Activated T-cell treated with anti-CD3 and anti-CD28 coated beads for 1 hour (primary cell): Measurements from ENCODE around the gene SPG11.
"Not testable (repeated sequence)": the region's sequence is repeated elsewhere in the genome, so short reads cannot be mapped to it uniquely, and the experiment has no call there.

Experiments used
- DNase-seq: peaks from one replicate; pipeline ENCODE4 v3.0.0-alpha.2; 2020; ENCODE audit warnings: low read depth

SPG11 gene, protein sequence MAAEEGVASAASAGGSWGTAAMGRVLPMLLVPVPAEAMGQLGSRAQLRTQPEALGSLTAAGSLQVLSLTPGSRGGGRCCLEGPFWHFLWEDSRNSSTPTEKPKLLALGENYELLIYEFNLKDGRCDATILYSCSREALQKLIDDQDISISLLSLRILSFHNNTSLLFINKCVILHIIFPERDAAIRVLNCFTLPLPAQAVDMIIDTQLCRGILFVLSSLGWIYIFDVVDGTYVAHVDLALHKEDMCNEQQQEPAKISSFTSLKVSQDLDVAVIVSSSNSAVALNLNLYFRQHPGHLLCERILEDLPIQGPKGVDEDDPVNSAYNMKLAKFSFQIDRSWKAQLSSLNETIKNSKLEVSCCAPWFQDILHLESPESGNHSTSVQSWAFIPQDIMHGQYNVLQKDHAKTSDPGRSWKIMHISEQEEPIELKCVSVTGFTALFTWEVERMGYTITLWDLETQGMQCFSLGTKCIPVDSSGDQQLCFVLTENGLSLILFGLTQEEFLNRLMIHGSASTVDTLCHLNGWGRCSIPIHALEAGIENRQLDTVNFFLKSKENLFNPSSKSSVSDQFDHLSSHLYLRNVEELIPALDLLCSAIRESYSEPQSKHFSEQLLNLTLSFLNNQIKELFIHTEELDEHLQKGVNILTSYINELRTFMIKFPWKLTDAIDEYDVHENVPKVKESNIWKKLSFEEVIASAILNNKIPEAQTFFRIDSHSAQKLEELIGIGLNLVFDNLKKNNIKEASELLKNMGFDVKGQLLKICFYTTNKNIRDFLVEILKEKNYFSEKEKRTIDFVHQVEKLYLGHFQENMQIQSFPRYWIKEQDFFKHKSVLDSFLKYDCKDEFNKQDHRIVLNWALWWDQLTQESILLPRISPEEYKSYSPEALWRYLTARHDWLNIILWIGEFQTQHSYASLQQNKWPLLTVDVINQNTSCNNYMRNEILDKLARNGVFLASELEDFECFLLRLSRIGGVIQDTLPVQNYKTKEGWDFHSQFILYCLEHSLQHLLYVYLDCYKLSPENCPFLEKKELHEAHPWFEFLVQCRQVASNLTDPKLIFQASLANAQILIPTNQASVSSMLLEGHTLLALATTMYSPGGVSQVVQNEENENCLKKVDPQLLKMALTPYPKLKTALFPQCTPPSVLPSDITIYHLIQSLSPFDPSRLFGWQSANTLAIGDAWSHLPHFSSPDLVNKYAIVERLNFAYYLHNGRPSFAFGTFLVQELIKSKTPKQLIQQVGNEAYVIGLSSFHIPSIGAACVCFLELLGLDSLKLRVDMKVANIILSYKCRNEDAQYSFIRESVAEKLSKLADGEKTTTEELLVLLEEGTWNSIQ (N-terminal part only)

DNA sequence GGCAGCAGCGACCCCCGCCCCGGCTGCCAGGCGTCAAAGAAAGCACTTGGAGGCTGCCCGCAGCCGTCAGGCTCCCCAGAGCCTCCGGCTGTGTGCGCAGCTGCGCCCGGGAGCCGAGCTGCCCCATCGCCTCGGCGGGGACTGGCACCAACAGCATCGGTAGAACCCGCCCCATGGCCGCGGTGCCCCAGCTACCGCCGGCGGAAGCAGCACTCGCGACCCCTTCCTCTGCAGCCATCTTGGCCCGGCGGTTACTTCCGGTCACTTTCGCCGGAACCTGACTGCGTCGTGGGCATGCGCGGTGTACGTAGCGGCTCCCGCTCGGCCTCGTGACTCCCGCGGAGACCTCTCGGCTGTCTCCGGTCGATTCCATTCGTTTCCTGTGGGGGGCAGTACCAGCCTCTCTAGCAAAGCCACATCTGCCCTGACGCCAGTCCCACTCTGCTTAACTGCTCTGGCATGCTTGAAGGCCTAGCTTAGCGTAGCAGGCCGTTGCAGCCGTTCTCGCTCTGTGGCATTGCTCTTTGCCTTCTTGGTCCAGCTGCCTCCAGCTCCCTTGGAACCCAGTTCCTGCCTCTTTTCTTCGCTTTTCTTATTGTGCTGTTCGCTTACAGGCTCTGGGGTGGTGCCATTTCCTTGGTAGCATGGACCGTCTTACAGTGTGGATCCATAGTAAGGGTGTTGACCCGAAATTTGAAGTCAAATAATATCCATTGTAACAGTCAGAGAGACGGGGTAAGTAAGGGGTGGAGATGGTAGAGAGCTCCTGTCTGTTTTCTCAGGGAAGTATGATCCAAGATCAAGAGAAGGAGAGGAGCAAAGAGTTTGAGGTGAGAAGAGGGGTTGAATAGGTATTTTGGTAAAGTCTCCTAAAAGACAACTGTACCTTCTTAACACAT lies at the start of gene SPG11:
SPG11 (minus strand) TSS at position 253 of the 899 bp plus-strand sequence; CDS start at position 238, 15 bp downstream.
- DNase-seq, result peak; percentile 89

DNA sequence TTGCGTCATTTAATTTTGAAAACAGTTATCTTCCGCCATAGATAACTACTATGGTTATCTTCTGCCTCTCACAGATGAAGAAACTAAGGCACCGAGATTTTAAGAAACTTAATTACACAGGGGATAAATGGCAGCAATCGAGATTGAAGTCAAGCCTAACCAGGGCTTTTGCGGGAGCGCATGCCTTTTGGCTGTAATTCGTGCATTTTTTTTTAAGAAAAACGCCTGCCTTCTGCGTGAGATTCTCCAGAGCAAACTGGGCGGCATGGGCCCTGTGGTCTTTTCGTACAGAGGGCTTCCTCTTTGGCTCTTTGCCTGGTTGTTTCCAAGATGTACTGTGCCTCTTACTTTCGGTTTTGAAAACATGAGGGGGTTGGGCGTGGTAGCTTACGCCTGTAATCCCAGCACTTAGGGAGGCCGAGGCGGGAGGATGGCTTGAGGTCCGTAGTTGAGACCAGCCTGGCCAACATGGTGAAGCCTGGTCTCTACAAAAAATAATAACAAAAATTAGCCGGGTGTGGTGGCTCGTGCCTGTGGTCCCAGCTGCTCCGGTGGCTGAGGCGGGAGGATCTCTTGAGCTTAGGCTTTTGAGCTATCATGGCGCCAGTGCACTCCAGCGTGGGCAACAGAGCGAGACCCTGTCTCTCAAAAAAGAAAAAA lies 49.0 kb upstream of the SPG11 start:
- peak; percentile 41 for DNase-seq

DNA sequence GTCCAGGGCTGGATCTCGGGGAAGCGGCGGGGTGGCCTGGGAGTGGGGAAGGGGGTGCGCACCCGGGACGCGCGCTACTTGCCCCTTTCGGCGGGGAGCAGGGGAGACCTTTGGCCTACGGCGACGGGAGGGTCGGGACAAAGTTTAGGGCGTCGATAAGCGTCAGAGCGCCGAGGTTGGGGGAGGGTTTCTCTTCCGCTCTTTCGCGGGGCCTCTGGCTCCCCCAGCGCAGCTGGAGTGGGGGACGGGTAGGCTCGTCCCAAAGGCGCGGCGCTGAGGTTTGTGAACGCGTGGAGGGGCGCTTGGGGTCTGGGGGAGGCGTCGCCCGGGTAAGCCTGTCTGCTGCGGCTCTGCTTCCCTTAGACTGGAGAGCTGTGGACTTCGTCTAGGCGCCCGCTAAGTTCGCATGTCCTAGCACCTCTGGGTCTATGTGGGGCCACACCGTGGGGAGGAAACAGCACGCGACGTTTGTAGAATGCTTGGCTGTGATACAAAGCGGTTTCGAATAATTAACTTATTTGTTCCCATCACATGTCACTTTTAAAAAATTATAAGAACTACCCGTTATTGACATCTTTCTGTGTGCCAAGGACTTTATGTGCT lies 48.4 kb upstream of the SPG11 start:
- DNase-seq, result peak; percentile 50

DNA sequence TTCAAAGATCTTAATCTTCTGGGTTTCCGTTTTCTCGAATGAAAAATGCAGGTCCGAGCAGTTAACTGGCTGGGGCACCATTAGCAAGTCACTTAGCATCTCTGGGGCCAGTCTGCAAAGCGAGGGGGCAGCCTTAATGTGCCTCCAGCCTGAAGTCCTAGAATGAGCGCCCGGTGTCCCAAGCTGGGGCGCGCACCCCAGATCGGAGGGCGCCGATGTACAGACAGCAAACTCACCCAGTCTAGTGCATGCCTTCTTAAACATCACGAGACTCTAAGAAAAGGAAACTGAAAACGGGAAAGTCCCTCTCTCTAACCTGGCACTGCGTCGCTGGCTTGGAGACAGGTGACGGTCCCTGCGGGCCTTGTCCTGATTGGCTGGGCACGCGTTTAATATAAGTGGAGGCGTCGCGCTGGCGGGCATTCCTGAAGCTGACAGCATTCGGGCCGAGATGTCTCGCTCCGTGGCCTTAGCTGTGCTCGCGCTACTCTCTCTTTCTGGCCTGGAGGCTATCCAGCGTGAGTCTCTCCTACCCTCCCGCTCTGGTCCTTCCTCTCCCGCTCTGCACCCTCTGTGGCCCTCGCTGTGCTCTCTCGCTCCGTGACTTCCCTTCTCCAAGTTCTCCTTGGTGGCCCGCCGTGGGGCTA lies 47.8 kb upstream of the SPG11 start, which contains the start of the genes B2M and PATL2:
B2M (plus strand) TSS at position 422 of the 647 bp plus-strand sequence; CDS start at position 452, 30 bp downstream.
PATL2 (minus strand) TSS at position 228 of the 647 bp plus-strand sequence. CDS start 34,833 bp downstream, outside the sequence.
- DNase-seq, result peak; percentile 92

DNA sequence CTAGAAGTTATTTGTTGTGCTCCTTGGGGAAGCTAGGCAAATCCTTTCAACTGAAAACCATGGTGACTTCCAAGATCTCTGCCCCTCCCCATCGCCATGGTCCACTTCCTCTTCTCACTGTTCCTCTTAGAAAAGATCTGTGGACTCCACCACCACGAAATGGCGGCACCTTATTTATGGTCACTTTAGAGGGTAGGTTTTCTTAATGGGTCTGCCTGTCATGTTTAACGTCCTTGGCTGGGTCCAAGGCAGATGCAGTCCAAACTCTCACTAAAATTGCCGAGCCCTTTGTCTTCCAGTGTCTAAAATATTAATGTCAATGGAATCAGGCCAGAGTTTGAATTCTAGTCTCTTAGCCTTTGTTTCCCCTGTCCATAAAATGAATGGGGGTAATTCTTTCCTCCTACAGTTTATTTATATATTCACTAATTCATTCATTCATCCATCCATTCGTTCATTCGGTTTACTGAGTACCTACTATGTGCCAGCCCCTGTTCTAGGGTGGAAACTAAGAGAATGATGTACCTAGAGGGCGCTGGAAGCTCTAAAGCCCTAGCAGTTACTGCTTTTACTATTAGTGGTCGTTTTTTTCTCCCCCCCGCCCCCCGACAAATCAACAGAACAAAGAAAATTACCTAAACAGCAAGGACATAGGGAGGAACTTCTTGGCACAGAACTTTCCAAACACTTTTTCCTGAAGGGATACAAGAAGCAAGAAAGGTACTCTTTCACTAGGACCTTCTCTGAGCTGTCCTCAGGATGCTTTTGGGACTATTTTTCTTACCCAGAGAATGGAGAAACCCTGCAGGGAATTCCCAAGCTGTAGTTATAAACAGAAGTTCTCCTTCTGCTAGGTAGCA lies 47.0 kb upstream of the SPG11 start:
- no peak for DNase-seq

DNA sequence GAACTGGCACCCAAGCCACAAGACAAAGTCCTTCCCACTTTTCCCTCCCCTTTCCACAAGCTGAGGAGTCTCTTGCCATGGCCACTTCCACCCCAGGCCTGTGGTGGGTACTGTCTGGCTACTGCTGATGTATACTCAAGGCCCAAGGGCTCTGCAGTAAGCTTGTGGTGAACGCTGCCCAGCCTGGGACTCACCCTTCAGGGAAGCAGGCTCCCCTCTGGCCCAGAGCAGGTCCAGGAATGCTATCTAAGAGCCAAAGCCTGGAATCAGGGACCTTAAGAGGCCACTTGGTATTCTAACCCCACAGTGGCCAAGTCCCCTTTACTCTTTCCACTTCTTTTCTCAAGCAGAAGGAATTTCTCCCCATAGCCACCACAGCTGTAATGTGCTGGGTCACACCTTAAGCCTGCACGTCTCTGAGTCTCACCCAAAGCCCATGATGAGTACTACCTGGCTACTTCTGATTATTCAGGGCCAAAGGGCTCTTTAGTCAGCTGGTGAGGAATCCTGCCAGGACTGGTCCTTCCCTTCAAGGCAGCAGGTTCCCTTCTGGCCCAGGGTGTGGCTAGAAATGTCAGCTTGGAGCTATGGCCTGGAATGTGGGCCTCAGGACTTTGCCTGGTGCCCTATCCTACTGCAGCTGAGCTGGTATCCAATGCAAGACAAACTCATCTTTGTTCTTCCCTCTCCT lies 43.6 kb upstream of the SPG11 start:
- no peak for DNase-seq

DNA sequence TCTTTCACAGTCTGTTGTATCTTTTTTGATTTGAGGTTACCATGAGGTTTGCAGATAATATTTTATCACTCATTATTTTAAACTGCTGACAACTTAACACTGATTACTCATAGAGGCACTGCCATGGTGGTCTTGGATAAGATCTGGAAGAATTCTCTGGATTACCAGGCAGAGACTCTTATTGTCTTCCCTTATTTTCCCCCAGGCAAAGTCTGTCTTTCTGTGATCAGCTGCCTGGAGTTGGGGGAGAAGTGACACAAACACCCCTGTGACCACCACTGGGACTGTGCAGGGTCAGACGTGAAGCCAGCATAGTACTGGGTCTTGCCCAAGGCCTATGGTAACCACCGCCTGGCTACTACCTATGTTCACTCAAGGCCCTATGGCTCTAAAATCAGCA lies 42.9 kb upstream of the SPG11 start:
- no peak for DNase-seq

DNA sequence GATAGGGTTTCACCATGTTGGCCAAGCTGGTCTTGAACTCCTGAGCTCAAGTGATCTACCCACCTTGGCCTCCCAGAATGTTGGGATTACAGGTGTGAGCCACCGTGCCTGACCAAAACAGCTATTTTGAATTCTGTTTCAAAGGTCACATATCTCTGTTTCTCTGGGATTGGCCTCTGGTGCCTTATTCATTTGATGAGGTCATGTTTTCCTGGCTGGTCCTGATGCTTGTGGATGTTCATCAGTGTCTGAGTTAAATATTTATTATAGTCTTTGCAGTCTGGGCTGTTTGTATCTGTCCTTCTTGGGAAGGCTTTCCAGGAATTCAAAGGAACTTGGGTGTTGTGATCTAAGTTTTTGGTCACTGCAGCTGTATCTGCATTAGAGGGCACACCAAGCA lies 42.5 kb upstream of the SPG11 start:
- DNase-seq, result no peak

DNA sequence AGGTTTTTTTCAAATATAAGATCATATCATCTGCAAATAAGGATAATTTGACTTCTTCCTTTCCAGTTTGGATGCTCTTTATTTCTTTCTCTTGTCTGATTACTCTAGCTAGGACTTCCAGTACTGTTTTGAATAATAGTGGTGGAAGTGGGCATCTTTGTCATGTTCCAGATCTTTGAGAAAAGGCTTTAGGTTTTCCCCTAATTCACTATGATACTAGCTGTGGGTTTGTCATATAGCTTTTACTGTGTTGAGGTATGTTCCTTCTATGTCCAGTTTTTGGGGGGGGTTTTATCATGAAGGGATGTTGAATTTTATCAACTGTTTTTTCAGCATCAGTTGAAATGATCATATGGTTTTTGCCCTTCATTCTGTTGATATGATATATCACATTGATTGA lies 37.2 kb upstream of the SPG11 start:
- not testable (repeated sequence) for DNase-seq

DNA sequence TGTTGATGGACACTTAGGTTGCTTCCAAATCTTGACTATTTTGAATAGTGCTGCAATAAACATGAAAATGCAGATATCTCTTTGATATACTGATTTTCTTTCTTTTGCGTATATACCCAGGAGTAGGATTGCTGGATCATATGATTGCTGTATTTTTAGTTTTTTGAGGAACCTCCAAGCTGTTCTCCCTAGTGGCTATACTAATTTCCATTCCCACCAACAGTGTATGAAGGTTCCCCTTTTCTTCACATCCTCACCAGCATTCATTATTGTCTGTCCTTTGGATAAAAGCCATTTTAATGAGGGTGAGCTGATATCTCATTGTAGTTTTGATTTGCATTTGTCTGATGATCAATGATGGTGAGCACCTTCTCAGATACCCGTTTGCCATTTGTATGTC lies 35.2 kb upstream of the SPG11 start:
- no peak for DNase-seq

DNA sequence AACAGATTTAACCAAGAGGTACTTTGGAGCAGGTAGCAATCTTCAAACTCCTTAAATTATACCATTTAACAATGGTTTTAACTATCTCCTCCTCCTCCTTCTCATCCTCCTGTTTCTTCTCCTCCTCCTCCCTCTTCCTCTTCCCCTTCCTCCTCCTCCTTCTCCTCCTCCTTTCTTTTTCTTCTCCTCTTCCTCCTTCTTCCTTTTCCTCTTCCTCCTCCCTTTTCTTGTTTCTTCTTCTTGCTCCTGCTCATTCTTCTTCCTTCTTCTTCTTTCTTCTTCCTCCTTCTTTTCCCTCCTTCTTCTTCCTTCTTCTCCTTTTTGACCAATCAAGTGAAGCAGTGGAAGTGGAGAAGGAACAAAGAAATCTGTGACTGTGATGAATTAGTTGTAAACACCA lies 33.6 kb upstream of the SPG11 start:
- DNase-seq, result no peak

DNA sequence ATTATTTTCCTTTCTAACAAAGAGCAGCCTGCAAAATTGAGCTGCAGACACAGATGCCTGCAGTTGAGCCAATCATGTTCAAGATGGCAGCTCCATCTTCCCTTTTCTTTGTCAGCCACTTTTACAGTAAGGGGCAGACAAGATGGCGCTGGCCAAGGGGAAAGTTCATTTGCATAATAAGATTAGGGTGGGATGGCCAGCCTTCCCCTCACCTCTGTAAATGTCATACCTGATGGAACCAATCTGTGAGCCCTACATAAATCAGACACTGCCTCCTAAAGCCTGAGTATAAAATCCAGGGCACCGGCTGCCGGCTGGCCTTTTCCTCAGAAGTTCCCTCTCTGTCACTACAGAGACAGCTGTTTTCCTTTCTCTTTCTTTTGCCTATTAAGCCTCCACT lies 31.8 kb upstream of the SPG11 start:
- DNase-seq, result no peak

DNA sequence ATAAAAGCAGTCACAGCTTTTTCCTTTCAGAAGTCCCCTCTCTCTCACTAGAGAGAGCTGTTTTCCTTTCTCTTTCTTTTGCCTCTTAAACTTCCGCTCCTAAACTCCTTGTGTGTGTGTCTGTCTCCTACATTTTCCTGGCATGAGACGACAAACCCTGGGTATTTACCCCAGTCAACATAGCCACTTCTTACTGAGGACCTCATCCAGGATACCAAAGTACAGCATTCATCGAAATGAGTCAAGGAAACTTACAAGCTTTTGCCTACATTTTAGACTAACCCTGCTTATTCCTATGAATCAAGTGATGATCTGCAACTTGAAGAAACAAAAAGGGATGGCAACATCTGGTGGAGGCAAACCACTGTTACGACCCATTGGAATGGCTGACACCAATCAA lies 31.0 kb upstream of the SPG11 start:
- no peak for DNase-seq

DNA sequence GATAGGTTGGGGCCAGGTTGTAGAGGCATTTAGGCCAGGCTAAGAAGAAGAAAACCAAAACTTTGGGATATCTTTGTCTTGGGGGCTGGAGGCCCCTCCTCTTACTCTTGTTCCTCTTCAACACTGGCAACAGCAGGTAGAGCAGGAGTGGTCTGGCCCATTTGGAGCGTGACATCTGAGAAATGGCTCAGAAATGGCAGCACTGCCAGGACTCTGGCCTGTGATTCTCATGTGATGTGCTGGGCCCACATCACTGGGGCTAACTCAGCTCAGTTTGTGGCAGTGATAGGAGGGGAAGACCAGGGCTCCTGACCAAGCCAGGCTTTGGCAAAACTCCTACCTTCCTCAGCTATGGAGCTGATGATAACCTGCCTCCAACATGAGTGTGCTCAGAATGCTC lies 29.2 kb upstream of the SPG11 start:
- DNase-seq, result no peak

DNA sequence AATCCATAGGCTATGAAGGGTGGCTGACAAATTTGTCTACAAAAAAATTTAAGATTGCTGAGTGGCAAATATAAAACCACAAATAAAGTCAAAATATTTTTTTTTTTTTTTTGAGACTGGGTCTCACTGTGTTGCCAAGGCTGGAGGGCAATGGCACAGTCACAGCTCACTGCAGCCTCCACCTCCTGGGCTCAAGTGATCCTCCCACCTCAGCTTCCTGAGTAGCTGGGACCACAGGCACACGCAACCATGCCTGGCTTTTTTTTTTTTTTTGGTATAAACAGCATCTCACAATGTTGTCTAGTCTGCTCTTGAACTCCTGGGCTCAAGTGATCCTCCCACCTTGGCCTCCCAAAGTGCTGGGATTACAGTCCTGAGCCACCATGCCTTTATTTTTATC lies 26.8 kb upstream of the SPG11 start:
- not testable (repeated sequence) for DNase-seq

DNA sequence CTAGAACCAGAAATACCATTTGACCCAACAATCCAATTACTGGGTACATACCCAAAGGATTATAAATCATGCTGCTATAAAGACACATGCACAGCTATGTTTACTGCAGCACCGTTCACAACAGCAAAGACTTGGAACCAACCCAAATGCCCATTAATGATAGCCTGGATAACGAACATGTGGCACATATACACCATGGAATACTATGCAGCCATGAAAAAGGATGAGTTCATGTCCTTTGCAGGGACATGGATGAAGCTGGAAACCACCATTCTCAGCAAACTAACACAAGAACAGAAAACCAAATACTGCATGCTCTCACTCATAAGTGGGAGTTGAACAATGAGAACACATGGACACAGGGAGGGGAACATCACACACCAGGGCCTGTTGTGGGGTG lies 25.9 kb upstream of the SPG11 start:
- DNase-seq, result not testable (repeated sequence)

DNA sequence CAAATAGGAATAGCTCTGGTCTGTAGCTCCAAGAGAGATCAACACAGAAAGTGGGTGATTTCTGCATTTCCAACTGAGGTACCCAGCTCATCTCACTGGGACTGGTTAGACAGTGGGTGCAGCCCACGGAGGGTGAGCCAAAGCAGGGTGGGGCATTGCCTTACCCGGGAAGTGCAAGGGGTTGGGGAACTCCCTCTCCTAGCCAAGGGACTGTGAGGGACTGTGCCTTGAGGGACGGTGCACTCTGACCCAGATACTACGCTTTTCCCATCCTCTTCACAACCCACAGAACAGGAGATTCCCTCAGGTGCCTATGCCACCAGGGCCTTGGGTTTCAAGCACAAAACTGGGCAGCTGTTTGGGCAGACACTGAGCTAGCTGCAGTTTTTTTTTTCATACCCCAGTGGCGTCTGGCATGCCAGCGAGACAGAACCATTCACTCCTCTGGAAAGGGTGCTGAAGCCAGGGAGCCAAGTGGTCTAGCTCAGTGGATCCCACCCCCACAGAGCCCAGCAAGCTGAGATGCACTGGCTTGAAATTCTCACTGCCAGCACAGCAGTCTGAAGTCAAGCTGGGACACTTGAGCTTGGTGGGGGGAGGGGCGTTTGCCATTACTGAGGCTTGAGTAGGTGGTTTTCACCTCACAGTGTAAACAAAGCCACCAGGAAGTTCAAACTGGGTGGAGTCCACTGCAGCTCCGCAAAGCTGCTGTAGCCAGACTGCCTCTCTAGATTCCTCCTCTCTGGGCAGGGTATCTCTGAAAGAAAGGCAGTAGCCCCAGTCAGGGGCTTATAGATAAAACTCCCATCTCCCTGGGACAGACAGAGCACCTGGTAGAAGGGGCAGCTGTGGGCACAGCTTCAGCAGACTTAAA lies 19.6 kb upstream of the SPG11 start:
- peak; percentile 71 for DNase-seq
